Retinal pigment epithelial cell (primary cell): ENCODE results near the gene LRRC4C.

Experiments used
- DNase-seq: peaks from one replicate; pipeline ENCODE4 v3.0.0-alpha.2; 2010; ENCODE audit warnings: low read depth
- H3K4me3 ChIP-seq: 2 replicates; pipeline ENCODE4 v1.5.1; 2011; ENCODE audit warnings: mild to moderate bottlenecking, low read length, control low read depth, moderate library complexity
- CTCF ChIP-seq: conservative IDR thresholded peaks from 2 replicates; pipeline ENCODE4 v1.5.1; 2011; ENCODE audit warnings: low read depth, low read length, control low read depth, inconsistent platforms

LRRC4C gene

DNA sequence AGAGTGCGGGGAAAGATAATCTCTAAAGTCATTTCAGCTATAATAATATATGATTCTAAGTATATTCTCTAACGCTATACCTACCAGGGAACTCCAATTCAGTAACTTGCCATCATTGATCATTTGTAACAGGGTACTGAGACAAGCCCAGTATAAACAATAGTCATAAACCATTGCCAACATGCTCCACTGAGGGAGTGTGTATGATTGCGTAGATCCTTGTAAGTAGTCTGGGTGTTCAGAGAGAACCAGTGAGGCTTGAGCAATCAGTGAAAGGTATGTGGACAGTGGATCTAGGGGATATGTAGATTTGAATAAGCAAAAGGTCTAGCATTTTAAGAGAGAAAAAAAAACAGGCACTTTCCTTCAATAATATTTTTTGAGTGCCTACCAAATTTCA, 1326.0 kb downstream of the LRRC4C start:
- DNase-seq, result no peak

GRCh38 chr11:40132912-40133311, 1326.5 kb downstream of the LRRC4C start:
- no peak overlapping the region for H3K4me3 ChIP-seq
- no peak for DNase-seq
- TF ChIP-seq CTCF, result no peak

More for the DNA sequence above, 1326.0 kb downstream of the LRRC4C start:
- TF ChIP-seq CTCF, result no peak
- no peak overlapping the region for H3K4me3 ChIP-seq

DNA sequence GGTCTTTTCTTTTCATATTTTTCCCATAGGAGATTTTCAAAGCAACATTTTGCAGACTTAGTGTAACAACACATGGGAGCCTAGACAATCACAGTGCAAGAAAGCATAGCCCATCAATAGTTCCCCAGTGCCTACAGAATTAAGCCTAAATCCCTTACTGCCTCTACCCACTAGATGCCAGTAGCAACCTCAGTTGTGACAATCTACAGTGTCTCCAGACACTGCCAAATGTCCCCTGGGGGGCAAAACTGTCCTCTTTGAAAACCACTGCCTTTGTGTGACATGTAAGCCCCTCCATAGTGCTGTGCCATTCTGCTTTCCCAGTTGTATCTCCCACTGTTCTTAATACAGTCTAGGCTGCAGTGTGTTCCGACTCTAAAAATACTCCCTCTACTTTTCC, 1329.0 kb downstream of the LRRC4C start:
- no peak overlapping the region for H3K4me3 ChIP-seq
- peak; percentile 52 for TF ChIP-seq CTCF
- no peak for DNase-seq

DNA sequence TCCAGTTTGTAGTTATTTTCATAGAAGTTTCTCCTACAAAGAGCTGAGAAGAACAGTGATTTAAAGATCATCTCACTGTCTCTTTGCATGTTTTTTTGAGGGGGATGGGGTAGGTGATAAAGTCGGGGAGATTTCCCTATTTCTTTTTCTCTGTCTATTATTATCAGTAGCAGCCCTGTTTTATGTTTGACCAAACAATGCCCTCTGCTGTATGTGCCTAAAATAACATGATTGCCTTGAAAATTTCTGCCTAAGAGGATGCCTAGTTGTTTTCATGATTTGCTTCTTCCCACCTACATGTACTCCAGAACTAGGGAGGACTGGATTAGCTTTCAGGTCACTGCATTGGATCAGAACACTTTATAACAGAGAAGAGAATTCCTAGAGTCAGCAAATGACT, 1330.2 kb downstream of the LRRC4C start:
- TF ChIP-seq CTCF, result peak; percentile 63
- DNase-seq, result no peak
- no peak overlapping the region for H3K4me3 ChIP-seq

- DNase-seq, result peak; percentile 52
- no peak for TF ChIP-seq CTCF
- no peak overlapping the region for H3K4me3 ChIP-seq
Observed at GRCh38 chr11:40125054-40125453, 1334.4 kb downstream of the LRRC4C start.

- TF ChIP-seq CTCF, result no peak
- H3K4me3 ChIP-seq, result no peak overlapping the region
- no peak for DNase-seq
Observed at GRCh38 chr11:40119661-40120060, 1339.8 kb downstream of the LRRC4C start.

GRCh38 chr11:40118780-40119179, 1340.7 kb downstream of the LRRC4C start:
- DNase-seq, result no peak
- H3K4me3 ChIP-seq, result no peak overlapping the region
- TF ChIP-seq CTCF, result no peak
